ENCODE data around the gene TFR2.

Gene TFR2

DNA sequence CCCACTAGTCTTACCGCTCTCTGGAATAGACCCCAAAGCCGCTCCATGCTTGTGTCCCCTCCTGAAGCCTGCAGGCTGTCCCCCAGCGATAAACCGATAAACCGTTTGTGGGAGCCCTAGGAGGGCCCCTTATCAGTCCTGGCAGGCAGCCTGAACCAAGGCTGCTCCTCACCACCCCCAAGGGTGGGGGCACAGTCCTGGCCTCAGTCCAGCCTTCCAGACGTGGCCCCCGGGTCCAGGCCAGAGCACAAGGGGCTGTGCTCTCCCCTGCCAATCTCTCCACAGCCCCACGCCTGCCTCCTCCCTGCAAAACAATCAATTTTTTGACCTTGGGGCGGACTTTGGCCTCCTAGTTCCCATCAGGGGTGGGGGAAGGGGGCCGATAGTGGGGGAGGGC is at the start of gene TFR2:
Gene TFR2, minus strand, starts transcription at position 90 of the 397 bp plus-strand sequence. Its CDS starts 43 bp downstream, at position 47.
- DNase-seq (ENCODE audit: low read depth in 2 of 2), result no peak

DNA sequence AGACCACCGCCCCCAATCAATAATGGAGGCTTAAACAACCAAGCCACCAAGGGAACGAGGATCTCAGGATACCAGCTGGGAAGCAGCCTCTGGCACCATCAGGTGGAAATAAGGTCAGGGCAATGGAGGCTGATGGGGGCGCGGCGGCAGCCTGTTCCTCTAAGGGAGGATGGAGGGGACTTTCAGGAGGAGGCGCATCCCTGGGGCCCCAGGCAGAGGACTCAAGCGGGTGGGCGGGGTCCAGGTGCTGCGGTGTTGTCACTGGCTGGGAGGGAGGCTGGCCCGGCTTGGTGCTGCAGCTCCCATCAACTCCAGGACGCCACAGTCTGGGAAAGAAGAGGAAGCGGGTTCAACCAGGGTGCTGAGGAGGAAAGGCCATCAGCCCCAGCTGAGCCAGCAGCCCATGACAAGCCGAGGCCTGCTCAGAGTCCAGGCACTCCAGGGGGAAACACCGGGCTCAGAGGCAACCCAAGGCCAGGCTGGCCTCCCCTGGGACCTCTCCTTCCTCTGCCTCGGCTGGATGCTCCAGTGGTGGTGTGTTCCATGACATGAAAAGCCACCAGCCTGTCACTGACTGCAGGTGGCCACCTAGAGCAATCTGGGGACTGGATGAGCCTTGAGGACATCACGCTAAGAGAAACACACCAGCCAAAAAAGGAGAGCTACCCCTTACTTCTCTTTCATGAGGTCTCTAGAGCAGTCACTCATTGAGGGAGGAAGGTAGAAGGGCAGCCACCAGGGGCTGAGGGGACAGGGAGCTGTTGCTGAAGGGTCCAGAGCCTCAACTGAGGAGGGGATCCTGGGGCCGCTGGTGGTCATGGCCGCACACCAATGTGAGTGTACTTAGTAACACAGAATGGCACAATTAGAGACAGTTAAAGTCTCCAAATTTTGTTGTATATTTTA is 48.1 kb upstream of the TFR2 start:
- DNase-seq (ENCODE audit: low read depth in 2 of 2), result no peak

- no peak for DNase-seq (ENCODE audit: low read depth in 2 of 2)
These were observed 47.0 kb upstream of the TFR2 start for GRCh38 chr7:100688326-100688860.

DNA sequence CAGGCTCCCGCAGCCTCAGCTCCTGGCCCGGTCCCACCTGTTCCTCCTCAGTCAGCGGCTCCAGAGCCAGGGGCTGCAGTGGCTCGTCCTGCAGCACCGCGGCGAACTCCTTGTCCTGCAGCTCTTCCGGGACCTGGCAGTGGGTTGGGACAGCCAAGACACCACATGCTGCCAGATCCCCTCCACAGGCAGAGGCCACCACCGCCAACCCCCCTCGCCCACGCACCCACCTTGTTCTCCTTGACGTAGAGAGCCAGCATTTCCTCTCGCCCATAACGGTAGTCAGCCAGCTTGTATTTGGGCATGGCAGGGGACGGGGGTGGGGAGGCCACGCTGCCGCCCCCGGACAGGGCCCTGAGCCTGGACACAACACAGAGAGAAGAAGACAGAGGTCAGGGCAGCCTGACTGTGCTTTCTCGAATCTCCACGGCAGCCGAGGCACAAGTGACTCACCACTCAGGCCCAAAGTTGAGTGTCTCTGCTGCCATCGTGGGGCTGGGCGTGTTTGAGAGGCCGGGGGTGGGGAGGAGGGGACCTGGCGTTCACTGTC is 46.5 kb upstream of the TFR2 start:
- DNase-seq (ENCODE audit: low read depth in 2 of 2), result no peak

DNA sequence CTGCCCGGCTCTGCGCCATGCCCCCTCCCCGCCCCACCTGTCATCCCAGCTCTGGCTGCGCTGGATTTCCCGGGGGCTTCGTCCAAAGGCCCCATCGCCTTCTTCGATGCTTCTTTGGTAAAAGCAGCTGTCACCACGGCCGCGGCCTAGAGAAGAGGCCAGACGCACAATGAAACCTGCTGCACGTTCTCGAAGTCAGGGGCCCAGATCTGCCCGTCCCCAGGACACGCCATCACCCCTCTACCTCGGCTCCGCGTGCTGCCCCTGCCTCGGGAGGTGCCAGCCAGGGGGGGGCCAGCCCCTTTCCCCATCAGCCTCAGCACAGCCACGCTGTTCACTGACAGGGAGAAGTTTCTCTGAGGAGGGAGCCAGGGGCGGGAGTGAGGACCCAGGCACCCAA is 45.9 kb upstream of the TFR2 start:
- no peak for DNase-seq (ENCODE audit: low read depth in 2 of 2)

DNA sequence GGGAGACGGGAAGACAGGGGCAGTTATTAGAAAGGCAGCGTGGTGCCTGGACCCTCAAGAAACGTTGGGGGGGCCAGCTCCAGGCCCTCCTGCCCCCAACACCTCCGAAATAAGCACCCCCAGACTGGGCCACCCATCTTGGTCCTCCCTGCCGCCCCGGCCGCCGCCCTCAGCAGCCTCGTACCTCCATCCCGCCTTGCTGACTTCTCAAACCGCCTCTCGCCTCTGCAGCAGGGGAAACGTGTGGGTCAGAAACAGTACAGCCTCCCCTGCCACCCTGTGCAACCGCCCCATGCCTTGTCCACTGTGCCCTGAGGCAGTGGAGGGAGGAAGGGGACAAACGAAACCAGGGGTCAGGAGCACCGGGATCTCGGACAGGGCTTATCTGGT is 45.5 kb upstream of the TFR2 start:
- DNase-seq (ENCODE audit: low read depth in 2 of 2), result no peak

DNA sequence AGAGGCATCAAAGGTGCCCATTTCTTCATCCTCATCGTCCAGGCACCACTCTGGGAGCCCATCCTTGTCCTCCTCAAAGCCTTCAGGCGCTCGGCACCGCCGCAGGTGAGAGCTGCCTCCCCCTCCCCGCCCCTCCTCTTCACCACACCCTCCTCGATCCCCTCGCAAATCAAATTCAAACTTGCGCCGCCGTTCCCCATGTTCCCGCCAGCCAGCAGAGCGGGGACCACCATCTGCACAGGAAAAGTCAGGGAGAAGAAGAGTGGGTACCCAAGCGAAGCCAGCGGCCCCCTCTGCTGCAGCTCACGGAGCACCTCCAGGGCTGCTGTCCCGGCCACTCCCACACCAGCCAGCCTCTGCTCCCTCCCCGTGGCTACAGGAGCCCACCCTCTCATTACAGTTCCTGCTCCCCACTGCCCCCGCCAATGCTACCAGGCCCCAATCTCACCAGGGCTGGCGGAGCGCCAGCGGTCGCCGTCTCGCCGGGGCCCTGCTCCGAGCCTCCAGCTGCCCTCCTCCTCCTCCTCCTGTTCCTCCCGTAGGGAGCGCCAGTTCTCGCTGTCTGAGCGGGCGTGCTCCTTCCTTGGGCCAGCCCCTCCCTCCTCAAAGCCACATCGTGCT is 45.0 kb upstream of the TFR2 start:
- DNase-seq (ENCODE audit: low read depth in 2 of 2), result no peak

DNA sequence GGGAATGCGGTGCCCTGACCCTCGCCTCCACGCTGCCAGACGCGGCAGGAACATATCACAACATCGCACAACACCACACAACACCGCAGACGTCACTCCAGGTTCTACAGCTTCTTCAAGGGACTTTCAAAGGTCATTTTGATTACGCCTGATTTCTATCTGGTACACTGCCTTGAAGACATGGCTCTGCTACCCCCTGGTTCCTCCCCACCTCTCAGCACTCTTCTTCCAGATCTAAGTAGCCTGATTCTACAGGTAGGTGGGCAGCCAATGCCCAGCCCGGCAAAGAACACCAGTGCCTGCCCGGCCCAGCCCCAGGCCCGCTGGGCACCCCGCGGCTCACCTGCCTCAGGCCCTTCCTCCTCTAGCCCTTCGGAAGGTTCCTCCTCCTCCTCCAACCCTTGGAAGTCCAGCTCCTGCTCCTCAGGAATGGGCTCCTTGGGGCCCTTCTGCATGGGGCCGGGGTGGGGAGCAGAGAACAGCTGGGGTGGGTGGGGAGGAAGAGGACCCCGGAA is 44.3 kb upstream of the TFR2 start:
- no peak for DNase-seq (ENCODE audit: low read depth in 2 of 2)

DNA sequence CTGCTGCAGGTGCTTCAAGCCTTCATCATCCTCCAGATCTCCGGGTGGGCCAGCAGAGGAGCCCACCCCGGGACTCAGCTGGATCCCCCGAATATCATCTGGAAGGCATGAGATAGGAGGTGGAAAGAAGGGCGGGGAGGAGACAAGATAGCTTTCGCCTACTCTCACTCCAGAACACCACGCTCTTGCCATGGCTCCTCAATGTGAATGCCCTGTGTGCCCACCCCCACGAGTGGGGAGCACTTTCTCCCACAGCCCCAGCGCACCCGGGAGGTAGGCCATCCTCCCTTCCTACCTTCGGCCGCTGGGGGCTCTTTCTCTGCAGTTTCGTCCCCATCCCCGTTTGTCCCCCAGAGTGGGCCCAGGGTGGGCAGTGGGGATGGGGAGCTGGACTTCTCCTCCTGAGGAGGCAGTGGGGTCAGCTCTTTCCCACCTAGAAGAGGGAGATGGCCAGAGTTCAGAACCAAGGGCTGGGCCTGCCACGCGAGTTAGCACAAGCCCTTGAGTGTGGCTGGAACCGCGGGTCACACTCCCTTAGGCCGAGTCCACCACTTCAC is 43.8 kb upstream of the TFR2 start:
- DNase-seq (ENCODE audit: low read depth in 2 of 2), result no peak

DNA sequence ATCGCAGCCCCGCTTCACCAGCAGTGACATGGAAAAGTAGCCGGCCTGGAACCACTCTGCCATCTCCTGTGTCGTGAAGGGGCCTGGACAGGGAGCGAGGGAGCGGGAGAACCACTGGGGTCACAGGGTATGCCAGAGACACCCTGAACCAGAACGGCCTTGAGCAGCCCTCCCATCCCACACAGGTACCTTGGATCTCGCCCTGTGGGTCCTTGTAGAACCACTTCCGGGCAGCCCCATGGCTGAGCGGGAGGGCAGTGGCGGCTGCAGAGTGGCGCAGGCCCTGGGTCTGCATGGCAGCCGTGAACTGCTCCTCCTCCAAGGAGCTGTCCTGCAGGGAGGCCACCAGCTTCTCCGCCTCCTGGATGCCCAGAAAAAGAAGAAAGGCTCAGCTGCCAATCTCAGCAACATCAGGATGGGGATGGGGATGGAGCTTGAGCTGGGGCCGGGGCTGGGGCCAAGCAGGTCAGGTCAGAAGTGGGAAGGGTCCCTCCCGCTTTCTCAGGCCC is 43.2 kb upstream of the TFR2 start:
- no peak for DNase-seq (ENCODE audit: low read depth in 2 of 2)

DNA sequence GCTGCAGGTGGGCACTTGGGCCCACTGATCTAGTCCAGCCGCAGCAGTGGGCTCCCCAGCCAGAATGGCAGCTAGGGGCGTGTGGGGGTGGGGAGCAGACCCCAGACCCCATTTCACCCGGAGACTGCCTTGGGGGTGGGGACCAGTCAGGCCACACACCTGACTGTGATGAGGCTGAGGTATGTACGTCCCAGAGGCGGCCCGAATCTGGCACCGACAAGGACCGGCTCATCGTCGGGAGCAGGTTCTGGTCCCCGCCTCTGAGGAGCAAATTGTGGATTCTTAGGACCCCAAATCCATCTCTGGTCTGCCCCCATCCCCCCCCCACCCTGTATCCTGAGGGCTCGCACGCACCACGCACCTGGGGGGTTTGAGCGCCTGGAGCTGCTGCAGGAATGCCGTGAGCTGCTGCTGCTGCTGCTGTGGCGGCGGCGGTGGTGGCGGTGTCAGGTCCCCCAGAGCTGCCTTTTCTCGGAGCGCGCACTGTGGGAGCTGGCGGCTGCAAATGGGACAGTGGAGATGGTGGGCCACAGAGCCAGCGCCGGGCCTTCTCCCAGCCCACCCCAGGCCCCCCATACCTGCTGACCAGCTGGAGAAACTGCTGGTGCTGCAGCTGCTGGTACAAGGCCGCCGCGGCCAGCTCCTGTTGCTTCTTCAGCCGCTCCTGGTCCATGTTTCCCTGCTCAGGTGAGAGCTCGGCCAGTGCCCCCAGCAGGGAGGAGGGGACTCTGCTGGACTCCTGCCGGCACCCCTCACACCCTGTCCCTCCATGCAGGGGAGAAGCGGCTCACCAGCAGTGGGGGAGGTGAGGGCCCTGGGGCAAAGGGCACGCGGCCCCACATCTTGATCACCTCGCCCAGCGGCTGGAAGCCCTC is 42.5 kb upstream of the TFR2 start:
- no peak for DNase-seq (ENCODE audit: low read depth in 2 of 2)

- no peak for DNase-seq (ENCODE audit: low read depth in 2 of 2)
These were observed 41.8 kb upstream of the TFR2 start for GRCh38 chr7:100682991-100683658.

GRCh38 chr7:100682228-100682741 is 40.9 kb upstream of the TFR2 start:
- no peak for DNase-seq (ENCODE audit: low read depth in 2 of 2)

- DNase-seq (ENCODE audit: low read depth in 2 of 2), result no peak
These were observed 40.3 kb upstream of the TFR2 start for GRCh38 chr7:100681491-100682227.

DNA sequence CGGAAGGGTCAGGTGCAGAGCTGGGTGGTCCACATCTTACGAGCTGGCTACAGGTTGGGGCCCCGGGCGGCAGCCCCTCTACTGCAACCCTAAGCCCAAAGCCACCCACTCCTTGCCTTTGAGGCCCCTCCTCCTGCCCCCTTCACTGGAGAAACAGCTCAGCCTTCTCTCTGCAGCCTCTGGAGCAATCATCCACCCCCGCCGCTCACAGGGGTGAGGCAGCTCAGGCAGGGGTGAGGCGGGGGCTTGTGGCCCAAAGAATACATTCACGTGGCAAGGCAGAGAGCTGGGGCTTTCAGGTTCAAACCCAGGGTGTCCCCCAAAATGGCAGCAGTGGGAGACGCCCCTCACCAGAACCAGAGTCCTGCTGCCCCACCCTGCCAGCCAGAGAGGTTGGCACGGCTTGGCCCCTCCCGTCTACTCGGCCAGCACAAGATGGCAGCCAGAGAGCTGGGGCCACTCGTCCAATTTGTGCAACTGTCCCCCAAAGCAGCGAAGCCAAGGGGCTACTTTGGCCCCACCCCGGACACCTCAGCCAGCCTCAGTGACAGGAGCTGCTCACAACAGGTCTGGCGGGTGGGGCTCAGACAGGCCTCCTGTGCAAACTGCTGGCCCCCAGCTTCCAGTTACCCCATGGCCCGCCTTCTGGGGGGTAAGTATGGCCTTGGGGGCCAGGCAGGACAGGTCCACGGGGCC is 39.4 kb upstream of the TFR2 start:
- DNase-seq (ENCODE audit: low read depth in 2 of 2), result no peak

DNA sequence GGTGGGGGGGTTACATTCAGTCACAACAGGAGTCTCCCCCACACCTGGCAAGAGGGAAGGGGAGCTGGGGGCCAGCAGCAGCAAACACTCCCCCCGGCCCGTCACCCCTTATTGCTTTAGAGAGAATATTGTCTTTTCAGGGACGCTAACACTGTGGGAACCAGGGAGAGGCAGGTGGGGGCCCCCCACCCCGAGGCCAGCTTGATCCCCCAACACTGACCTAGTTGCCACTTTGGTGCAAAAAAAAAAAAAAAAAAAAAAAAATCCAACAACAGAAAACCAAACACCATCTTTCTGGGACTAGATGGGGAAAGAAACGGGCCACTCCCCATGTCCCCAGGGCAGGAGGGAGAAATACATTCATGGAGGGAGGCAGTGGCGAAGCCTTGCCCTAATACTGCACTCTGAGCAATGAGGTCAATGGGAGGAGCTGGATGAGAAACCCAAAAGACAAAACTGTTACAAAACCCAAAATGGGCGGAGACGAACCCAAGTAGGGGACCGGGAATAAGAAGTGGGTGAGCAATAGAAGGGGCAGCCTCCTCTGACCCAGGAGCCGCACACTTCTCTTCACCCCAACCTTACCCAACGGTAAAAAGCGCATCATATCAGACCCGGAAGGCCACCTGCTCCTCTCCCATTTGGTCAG is 38.7 kb upstream of the TFR2 start:
- no peak for DNase-seq (ENCODE audit: low read depth in 2 of 2)

DNA sequence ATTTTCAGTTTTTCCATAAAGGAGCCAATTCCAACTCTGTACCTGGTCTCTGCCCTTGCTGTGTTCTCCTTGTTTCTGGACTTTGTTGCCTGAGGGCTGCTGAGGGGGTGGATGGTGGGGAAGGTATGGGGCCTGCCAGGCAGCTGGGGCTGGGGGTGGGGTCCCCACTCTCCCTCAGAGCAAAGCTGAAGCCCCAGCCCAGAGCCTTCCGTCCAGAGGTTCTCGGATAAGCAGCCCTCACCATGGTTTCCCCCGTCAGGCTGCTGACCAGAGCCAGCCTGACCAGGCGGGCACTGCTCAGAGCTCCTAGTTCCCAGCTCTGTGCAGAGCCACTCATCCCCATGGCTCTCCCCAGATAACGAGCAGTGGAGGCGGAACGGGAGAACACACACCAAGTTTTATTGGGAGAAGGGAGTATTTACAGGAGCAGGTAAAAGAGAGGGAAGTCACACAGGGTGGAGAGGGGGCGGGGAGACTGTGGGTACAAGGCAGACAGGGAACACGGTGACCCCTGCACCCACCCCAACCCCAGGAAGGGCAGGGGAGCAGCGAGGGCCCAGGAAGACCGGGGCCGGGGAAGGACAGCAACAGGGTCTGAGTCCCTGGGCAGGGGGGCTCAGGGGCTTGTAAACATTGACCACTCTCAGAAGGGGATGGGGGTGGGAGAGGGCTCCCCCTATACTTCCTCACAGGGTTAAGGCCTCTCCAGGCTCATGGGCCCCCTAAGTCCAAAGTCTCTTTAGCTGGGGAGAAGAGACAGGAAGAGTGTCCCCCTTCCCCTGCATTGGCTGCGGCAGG is 38.0 kb upstream of the TFR2 start:
- no peak for DNase-seq (ENCODE audit: low read depth in 2 of 2)

Measured in stimulated activated CD4-positive, alpha-beta T cell treated with anti-CD3 and anti-CD28 coated beads, Interleukin-12 subunit alpha, Interleukin-12 subunit beta, amount 100 ng/mL, for 24 hours (primary cell).